ENCODE results near the gene DUSP5.

- no peak for TF ChIP-seq REPIN1 (tag by site-specific recombination; IDR thresholded peaks at IDR 0.05; ENCODE audit: low read depth)
- TF ChIP-seq ZNF155 (tag by site-specific recombination; IDR thresholded peaks at IDR 0.05), result no peak
- no peak; the same call in 1 of the 2 replicates for TF ChIP-seq KLF10 (tag by site-specific recombination; IDR thresholded peaks at IDR 0.05)
- TF ChIP-seq CTCF (tag by site-specific recombination; IDR thresholded peaks at IDR 0.05), result no peak
Measured at GRCh38 chr10:110495731-110496552, 1.8 kb upstream of the DUSP5 start.
